Esophagus muscularis mucosa (tissue), 3 donors: ENCODE measurements around the gene WAC.

Source experiments
- CTCF ChIP-seq, 3 experiments: fragments of 200-600 bp in 2 of 3; fragments of 450-650 bp in 1 of 3; sonication (generic) in 2 of 3; IDR thresholded peaks; one replicate each; pipeline ENCODE4 v1.5.1; 2017 to 2019; ENCODE audit warnings: antibody characterized with exemption in 3 of 3, mild to moderate bottlenecking in 2 of 3, moderate library complexity in 1 of 3
- POLR2A ChIP-seq: fragments of 450-650 bp; IDR thresholded peaks from one replicate; pipeline ENCODE4 v1.6.1; 2017; ENCODE audit warnings: antibody characterized with exemption, moderate library complexity, mild to moderate bottlenecking, low read depth
- POLR2AphosphoS5 ChIP-seq, 2 donors: sonication (generic); formaldehyde crosslinking; IDR thresholded peaks; one replicate each; pipeline ENCODE4 v1.6.1; 2017; ENCODE audit warnings: antibody characterized with exemption in 2 of 2

GRCh38 chr10:28503114-28503513 lies 29.8 kb upstream of the WAC start:
- TF ChIP-seq CTCF (IDR thresholded peaks at IDR 0.05) (peak in 1 of 3 experiments; percentile 9), POLR2A (no peak), POLR2AphosphoS5 (IDR thresholded peaks at IDR 0.05) (no peak)
